Astrocyte (in vitro differentiated cells and primary cell): Measurements from ENCODE around the gene TEX13B.

Source experiments
- EZH2 ChIP-seq: IDR thresholded peaks from 2 replicates; pipeline ENCODE4 v1.6.1; 2012; ENCODE audit warnings: mild to moderate bottlenecking, low read length, inconsistent platforms; ENCODE audit not compliant: insufficient read depth
- TF ChIP-seq, protein P1 (sequence below): IDR thresholded peaks from 2 replicates; pipeline ENCODE4 v1.5.1; 2011; ENCODE audit warnings: low read depth, mild to moderate bottlenecking, inconsistent platforms, low read length, moderate library complexity; ENCODE audit not compliant: insufficient read depth

DNA sequence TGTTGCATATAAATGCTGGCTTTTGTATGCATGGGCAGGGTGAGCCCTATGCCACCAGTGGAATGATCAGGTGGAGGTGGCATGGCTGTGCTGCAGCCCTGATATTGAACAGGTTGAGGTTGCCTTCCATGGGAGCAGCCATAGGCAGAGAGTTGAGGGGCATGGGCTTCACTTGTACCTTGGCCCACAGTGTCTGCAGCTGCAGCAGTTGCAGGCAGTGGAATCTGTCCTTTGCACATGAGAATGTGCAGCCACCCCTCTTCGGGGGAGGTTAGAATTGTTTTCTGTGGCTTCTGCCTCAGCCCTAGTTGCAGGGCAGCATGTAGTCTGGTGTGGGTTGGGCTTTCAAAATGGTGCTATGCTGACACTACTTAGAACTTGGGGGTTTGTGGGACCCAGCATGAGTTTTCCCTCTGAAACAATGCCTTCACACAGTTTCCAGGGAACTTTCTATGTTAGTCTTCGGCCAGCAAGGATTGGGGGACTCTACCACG is 37.3 kb upstream of the TEX13B start:
- TF ChIP-seq, protein P1, sequence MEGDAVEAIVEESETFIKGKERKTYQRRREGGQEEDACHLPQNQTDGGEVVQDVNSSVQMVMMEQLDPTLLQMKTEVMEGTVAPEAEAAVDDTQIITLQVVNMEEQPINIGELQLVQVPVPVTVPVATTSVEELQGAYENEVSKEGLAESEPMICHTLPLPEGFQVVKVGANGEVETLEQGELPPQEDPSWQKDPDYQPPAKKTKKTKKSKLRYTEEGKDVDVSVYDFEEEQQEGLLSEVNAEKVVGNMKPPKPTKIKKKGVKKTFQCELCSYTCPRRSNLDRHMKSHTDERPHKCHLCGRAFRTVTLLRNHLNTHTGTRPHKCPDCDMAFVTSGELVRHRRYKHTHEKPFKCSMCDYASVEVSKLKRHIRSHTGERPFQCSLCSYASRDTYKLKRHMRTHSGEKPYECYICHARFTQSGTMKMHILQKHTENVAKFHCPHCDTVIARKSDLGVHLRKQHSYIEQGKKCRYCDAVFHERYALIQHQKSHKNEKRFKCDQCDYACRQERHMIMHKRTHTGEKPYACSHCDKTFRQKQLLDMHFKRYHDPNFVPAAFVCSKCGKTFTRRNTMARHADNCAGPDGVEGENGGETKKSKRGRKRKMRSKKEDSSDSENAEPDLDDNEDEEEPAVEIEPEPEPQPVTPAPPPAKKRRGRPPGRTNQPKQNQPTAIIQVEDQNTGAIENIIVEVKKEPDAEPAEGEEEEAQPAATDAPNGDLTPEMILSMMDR: no peak
- no peak for TF ChIP-seq EZH2
